ENCODE measurements around the gene SMU1.

The SMU1 gene

DNA sequence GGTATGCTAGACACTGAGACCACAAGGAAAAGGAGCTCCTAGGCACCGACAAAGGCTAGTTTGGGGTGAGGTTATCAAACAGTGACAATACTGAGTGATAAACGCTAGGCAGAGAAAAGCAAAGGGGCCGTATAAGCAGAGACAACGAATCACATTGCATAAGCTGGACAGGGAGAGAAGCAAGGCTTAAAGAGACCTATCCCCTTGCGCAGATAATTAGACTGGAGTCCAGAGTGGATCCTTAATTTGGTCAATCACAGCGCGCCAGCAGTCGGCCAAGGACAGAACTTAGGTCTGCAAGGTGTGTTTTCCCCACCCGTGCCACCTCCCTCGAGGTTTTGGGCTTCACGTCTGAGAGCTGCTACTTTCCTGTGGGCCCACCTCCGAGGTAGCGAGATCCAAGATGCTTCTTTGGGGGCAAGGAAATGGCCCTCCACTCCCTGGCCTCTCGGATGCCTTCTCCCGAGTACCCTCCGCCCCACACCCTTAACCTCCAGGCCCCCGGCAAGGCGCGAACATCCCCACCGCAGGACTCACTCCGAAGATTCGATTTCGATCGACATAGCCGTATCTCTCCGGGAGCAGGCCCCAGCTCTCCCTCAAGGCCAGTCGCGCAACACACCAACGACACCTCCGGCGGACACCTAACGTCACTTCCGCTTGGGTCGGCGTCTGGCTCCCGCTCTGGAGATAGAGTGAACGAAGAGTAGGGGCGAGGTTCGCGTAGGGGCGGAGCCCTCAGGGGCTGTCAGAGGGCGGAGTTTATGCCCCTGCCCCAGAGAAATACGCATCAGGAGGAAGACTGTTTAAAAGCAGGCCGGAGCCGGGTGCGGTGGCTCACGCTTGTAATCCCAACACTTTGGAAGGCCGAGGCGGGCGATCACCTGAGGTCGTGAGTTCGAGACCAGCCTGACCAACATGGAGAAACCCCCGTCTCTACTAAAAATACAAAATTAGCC is at the start of gene SMU1:
SMU1 (minus strand) TSS at position 629 of the 959 bp plus-strand sequence; CDS start at position 563, 66 bp downstream.
- peak; percentile 91 for DNase-seq (ENCODE audit: low read depth)

DNA sequence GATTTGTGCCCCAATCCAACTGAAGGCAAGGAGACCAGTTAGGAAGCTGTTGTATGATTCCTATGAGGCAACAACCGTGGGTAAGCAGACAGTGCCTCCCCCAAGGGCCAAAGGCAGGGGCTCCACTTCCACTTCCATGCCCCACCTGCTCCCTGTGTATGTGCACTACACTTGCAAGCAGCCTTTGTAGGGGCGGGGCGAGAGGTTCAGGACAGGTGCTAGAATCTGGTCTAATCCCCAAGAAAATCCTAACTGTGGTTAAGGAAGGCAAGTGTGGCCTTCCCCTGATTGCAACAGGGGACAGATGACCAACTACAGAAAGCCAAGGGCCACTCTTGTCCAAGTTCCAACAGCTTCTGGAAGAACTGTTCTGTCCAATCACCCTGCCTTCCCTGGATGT is 49.0 kb upstream of the SMU1 start:
- no peak for DNase-seq (ENCODE audit: low read depth)

- DNase-seq (ENCODE audit: low read depth), result no peak
Observed at GRCh38 chr9:33124751-33125381, 48.4 kb upstream of the SMU1 start.

DNA sequence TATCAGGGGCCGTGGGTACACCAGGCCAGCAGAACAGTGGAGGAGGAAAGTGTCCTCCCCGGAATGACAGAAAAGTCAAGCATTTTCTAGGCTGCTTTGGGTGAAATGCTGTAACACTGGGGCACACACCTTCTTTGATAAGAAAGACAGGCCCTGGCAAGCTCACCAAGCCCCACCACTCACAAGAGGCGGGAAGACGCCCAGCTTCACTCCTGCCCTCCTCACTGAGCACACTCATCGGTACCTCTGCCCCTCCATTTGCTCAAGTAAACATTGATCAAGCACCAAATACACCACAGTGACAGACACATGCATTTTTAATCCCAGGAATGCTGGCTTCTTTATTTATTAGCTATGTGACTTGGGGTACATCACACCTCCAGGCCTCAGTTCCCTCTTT is 47.6 kb upstream of the SMU1 start:
- no peak for DNase-seq (ENCODE audit: low read depth)

DNA sequence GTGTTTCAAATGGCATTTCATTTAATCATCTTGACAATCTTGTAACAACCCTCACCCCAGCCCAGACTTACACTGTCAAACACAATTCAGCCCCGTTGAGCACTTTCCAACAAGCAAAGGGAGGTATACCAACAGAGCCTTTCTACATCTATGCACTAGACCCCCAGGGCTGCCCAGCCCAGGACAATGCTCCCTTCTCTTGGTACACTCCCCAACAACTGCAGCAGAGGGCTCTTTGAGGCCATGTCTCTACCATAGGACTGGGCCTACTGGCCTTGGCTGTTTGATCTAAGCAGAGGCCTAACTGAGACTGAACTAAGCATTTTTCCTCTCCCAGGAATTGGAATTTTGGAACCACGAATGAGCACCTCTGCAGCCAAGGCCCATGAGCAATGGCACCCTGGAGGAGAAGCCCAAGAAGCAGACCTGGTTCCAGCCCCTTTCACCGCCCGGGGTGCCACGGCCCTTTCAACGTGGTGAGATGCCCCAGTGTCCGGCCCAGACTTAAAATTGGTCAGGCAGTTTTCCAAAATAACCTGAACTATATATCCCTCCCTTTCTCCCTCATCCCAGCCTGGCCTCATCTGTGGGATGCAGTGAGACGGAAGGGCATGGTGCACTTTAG is 47.0 kb upstream of the SMU1 start:
- no peak for DNase-seq (ENCODE audit: low read depth)

- DNase-seq (ENCODE audit: low read depth), result no peak
Observed at GRCh38 chr9:33120620-33121019, 44.1 kb upstream of the SMU1 start.

DNA sequence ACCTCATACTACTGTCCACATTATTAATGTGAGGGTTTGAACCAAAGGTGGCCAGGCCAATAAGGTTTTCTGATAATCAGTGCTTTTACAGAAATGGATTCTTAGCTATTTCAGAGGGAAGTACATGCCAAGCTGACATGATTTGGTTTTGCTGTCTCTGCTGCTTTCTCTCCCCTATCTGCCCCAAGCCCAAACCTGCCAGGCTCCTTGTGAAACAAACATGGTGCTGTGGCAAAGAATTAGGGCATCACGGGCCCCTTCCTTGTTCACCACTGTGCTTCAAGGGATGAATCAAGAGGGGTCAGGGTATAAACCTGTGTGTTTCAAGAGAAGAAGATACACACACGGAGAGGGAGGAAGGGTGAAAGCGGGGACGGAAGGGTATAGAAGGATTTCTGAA is 41.3 kb upstream of the SMU1 start:
- no peak for DNase-seq (ENCODE audit: low read depth)

GRCh38 chr9:33117306-33117705 is 40.8 kb upstream of the SMU1 start:
- no peak for DNase-seq (ENCODE audit: low read depth)

DNA sequence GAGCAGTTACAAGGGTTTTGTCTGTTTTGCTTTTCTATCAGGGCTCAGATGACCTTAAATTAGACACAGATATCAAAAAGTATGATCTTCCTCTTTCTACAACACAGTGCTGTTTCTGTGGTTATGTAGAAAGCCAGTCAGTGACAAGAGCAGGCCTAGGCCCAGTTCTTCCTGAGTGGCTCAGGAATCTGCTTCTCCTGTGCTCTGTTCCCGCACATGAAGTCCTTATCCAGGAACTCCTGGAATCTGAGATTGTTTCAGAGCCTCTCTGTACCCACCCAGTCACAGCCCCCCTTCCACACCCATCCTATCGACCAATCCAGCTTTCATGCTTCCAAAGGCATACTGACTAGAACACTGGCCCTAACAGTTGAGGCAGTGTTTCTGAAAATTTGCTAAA is 40.4 kb upstream of the SMU1 start:
- DNase-seq (ENCODE audit: low read depth), result no peak

DNA sequence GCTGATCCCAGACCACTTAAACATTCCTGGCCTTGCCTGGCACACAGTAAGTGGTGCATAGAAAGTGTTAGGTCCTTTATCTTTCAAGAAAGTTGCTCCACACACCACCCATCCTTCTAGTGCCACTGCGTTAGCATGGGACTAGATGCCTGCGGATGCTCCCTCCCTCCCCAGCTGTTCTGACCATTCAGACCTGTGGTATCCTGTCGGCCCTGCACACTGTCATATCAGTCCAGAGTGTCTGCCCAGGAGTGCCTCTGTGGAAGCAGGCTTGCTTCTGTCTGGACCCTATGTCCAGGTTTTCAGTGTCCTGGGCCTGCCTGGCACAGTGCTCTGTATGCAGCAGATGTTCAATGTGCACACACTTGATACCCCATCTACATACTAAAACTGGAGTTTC is 38.3 kb upstream of the SMU1 start:
- DNase-seq (ENCODE audit: low read depth), result no peak

- DNase-seq (ENCODE audit: low read depth), result no peak
Observed at GRCh38 chr9:33113799-33114547, 37.5 kb upstream of the SMU1 start.

DNA sequence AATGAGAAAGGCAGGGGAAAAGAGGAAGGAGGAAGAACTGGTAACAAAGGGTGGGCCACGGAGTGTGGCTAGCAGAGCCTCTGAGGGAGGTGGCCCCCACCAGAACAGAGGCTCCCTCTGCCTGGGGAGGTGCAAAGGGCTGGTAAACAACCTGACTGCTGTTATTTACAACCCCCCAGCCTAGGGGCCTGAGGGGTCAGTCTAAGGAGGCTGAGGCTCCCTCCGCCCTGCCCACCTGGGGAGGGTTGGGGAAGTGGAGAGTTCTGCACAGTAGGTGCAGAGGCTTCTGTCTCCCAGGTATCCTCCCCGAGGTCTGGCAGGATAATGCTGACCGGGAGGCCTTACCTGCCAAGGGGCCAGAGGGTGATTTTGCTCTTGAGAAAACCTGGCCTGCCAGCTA is 35.6 kb upstream of the SMU1 start:
- no peak for DNase-seq (ENCODE audit: low read depth)

GRCh38 chr9:33111631-33112030 is 35.2 kb upstream of the SMU1 start:
- DNase-seq (ENCODE audit: low read depth), result no peak

GRCh38 chr9:33110686-33111085 is 34.2 kb upstream of the SMU1 start:
- no peak for DNase-seq (ENCODE audit: low read depth)

DNA sequence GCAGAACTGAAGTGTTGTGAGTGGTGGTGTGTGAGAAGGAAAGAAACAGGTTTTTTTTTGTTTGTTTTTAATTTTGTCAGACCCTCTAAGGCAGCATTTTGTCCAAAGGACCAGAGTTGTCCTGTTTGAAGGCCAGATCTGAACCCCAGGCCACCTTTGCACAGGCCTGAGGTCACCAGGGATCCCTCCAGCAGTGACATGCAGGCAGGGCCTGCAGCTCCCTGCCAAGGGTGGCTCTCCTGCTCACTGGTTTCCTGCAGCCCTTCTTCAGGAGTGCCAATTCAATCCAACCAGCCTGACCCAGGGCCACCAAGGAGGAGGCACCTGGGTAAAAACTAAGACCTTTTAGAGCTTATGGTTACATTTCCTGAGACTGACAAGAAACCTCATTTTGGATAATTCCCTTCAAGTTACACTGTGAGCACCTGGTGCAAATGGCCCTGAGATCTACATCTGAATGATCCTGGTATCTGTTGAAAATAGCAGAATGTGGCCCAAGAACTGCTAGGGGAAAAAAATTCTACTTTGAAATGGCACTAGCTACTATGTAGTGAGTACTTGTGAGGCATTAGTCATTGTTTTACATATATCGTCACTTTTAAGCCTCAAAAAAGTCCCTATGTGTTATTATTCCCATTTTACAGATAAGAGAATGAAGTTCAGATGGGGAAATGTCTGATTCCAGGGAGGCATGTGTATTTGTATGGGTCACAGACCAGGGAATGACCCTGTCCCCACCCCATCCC is 33.5 kb upstream of the SMU1 start:
- no peak for DNase-seq (ENCODE audit: low read depth)

GRCh38 chr9:33109097-33109496 is 32.6 kb upstream of the SMU1 start:
- no peak for DNase-seq (ENCODE audit: low read depth)

- DNase-seq (ENCODE audit: low read depth), result no peak
Observed at GRCh38 chr9:33108472-33108871, 32.0 kb upstream of the SMU1 start.

DNA sequence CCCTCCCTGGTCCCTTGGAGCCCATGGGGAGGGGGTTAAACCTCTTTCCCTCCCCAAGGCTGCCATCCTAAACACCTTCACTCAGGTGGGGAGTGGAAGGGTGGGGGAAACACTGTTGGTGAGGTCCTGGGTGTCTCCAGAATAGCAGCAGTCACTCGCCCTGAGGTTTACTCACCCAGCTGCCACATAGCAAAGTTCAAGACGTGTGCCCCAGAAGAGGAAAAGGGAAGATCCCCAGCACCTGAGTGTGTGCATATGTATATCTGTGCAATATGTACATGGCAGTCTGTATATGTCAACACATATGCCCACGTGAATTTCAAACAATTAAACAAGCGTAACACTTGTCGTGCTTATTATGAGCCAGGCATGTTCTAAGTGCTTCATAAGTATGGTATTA is 31.3 kb upstream of the SMU1 start:
- no peak for DNase-seq (ENCODE audit: low read depth)

GRCh38 chr9:33106827-33107621 is 30.6 kb upstream of the SMU1 start:
- DNase-seq (ENCODE audit: low read depth), result no peak

- DNase-seq (ENCODE audit: low read depth), result no peak
Observed at GRCh38 chr9:33106372-33106771, 29.9 kb upstream of the SMU1 start.

- no peak for DNase-seq (ENCODE audit: low read depth)
Observed at GRCh38 chr9:33105959-33106358, 29.5 kb upstream of the SMU1 start.
